Activated CD4-positive, alpha-beta T cell treated with anti-CD3 and anti-CD28 coated beads, Interleukin-2, Interleukin-4, amounts not matched to agents 100 ng/mL and 50 ng/mL, durations not matched to agents 16 hours and 8 hours (primary cell): ENCODE results near the gene HOXA4.

Experiments
- DNase-seq: peaks from one replicate; pipeline ENCODE4 v3.0.0-alpha.2; 2020; ENCODE audit warnings: low spot score

Gene HOXA4

GRCh38 chr7:27157702-27158431, 27.3 kb upstream of the HOXA4 start:
- DNase-seq: no peak

- no peak for DNase-seq
These were observed 26.6 kb upstream of the HOXA4 start for GRCh38 chr7:27156916-27157701.

- DNase-seq: no peak
These were observed 25.9 kb upstream of the HOXA4 start, which contains the start of gene HOXA7 for GRCh38 chr7:27156508-27156898. TSS of gene HOXA7 (minus strand) at chr7:27156675. CDS start at chr7:27156545, 130 bp downstream.

- no peak for DNase-seq
These were observed 25.4 kb upstream of the HOXA4 start for GRCh38 chr7:27155816-27156507.

GRCh38 chr7:27154901-27155815, 24.6 kb upstream of the HOXA4 start:
- DNase-seq: no peak

GRCh38 chr7:27154369-27154768, 23.8 kb upstream of the HOXA4 start:
- DNase-seq: no peak

GRCh38 chr7:27153526-27153925, 23.0 kb upstream of the HOXA4 start:
- no peak for DNase-seq

- no peak for DNase-seq
These were observed 22.4 kb upstream of the HOXA4 start for GRCh38 chr7:27152816-27153442.

GRCh38 chr7:27151931-27152815, 21.6 kb upstream of the HOXA4 start, which contains the start of gene HOXA3:
TSS of gene HOXA3 (minus strand) at chr7:27152583. CDS start at chr7:27110640, 41,943 bp downstream.
- no peak for DNase-seq

GRCh38 chr7:27151341-27151930, 20.9 kb upstream of the HOXA4 start:
- DNase-seq: no peak

GRCh38 chr7:27150568-27151340, 20.2 kb upstream of the HOXA4 start:
- DNase-seq: peak; percentile 60

- no peak for DNase-seq
These were observed 19.4 kb upstream of the HOXA4 start for GRCh38 chr7:27149842-27150567.

GRCh38 chr7:27148756-27149641, 18.4 kb upstream of the HOXA4 start:
- no peak for DNase-seq

- no peak for DNase-seq
These were observed 17.6 kb upstream of the HOXA4 start for GRCh38 chr7:27148031-27148755.

- DNase-seq: no peak
These were observed 16.9 kb upstream of the HOXA4 start, which contains the start of gene HOXA6 for GRCh38 chr7:27147199-27148030. TSS of gene HOXA6 (minus strand) at chr7:27147774. CDS start at chr7:27147749, 25 bp downstream.
